GM10266 (cell line): ENCODE results near the gene ARL14EP.
A peak's percentile ranks its signal among the peaks of the same experiment; 100 is the strongest.

Source experiments
- DNase-seq: peaks from one replicate; pipeline ENCODE4 v3.0.0; 2012; ENCODE audit errors: extremely low spot score
- CTCF ChIP-seq: IDR thresholded peaks from 2 replicates; pipeline ENCODE4 v1.5.1; 2012; ENCODE audit warnings: mild to moderate bottlenecking, low read depth; ENCODE audit not compliant: control insufficient read depth, insufficient read depth; ENCODE audit errors: missing control alignments

The ARL14EP gene

GRCh38 chr11:30326906-30327305, 4.0 kb downstream of the ARL14EP start:
- TF ChIP-seq CTCF: no peak
- no peak for DNase-seq

DNA sequence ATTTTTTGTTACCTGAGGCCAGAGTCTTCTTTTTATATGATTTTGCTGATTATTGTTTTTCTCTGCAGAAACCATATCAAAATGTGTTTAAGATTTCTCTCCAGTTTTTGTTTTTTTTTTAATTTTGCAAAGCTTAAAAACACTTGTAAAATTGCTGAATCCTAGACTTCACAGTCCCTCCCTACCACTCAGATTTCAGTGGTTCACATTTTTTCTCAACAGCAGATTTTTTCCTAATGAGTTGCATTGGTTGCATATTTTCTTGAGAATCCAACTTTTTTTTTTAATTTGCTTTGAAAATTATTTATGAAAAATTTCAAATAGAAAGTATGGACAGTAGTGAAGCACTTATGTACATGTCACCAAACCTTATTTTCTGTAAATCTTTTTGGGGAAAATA, 5.8 kb downstream of the ARL14EP start:
- no peak for DNase-seq
- TF ChIP-seq CTCF: no peak

DNA sequence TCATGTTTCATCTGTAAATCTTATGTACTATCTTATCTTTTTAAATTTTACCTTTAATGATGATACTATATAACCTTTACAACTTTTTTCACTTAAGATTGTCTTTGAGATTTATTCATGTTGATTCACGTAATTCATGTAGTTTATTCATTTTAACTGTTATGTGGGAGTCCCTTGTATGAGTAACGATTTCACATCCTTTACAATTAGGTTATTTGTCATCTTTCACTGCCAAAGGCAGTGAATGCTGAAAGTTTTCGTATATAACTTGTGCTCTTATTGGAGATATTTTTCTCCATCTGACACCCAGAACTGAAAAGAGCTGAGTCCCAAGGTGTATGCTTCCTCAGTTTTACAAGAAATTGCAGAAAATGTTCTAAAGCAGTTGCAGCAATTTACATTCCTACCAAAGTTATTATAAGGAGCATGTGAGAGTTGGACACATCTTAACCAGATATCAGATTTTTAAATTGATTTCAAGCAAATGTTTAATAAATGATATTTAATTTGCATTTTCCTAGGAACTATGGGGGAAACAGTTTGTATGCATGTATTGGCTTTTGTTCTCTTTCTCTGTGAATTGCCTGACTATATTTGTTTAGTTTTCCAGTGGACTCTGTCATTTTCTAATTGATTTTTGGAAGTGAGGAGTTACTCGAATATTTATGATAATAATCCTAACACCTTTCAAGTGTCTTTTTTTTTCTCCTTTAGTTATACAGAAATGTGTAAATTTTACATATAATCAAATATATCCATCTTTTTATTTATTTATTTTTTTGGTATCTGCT, 6.4 kb downstream of the ARL14EP start:
- no peak for TF ChIP-seq CTCF
- no peak for DNase-seq

DNA sequence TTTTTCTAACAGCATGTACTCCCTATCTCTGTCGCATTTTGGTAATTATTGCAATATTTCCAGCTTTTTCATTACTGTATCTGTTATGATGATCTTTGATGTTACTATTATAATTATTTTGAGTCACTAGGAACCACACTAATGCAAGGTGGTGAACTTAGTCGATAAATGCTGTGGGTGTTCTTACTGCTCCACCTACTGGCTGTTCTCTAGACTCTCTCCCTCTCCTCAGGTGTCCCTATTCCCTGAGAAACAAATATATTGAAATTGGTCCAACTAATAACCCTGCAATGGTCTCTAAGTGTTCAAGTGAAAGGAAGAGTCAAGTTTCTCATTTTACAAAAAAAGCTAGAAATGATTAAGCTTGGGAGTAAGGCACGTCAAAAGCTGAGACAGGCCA, 10.5 kb downstream of the ARL14EP start:
- peak; percentile 47 for TF ChIP-seq CTCF
- no peak for DNase-seq

DNA sequence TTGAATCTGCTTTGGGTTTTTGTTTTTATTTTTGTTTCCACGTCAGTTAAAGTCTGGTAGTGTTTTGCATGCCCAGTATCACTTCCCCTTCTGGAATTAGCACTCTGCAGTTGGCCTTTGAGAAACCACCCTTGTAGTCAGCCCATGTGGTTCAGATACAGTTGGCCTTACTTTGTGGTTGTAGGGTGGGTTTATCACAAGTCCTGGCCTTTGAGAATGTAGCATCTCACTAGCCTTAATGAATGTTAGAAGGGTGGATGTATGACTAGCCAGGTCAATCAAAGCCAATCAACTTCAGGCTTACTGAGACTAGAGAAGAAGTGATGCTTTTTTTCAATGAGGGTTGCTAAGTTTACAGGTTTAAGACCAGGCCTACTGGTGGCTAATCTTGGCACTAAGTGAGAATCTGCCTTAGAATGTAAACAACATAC, 19.8 kb downstream of the ARL14EP start:
- peak; percentile 50 for DNase-seq
- no peak for TF ChIP-seq CTCF

DNA sequence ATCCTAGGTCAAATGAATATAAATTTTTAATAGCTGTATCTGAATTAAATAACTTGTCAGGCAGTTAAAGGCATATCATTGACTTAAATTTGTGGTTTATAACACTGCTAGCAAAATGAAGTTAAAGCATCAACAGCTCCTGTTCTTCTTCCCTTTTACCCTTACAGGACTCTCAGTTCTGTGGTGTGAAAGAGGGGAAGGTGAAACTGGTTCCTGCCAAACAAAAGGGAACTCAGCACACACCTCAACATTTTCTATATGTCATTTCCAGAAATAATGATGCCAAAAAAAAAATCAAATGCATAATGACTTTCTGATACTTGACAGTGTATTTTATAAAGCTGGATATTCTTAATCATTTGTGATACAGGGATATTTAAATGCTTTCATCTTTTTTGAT, 21.2 kb downstream of the ARL14EP start:
- no peak for TF ChIP-seq CTCF
- no peak for DNase-seq

DNA sequence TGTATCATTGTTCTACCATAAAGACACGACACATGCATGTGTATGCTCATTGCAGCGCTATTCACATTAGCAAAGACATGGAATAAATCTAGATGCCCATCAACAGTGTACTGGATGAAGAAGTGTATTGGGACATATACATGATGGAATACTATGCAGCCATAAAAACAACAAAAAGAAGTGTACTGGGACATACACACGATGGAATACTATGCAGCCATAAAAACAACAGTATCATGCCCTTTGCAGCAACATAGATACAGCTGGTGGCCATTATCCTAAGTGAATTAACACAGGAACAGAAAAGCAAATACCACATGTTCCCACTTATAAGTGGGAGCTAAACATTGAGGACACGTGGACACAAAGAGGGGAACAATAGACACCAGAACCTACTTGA, 22.7 kb downstream of the ARL14EP start:
- DNase-seq: no peak
- TF ChIP-seq CTCF: no peak
